GM19468 (cell line): ENCODE data around the gene CSNK1G1.
"Not testable (repeated sequence)": the region's sequence is repeated elsewhere in the genome, so short reads cannot be mapped to it uniquely, and the experiment has no call there.

Experiments
- ATAC-seq: cut with Tn5 transposase; IDR thresholded peaks from one replicate; pipeline ENCODE4 v1.9.1; 2021; ENCODE audit warnings: mild to moderate bottlenecking, moderate library complexity, moderate number of reproducible peaks; ENCODE audit not compliant: unreplicated experiment; ENCODE audit errors: extremely low read depth

Gene CSNK1G1

DNA sequence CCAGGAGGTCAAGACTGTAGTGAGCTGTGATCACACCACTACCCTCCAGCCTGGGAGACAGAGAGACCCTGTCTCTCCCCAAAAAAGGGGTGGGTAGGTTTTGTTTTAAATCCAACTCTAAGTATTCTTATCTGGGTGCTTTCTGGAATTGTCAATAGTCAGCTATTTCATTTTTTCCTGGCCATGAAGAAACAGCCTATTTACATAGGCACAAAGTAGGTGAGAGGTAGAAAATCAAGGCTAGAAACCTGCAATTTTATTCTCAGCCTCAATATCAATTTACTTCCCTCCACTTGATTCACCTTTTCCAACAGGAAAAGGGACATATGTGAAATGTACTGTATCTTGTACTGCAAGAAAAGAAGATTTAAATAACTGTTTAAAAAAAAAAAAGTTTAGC is 45.9 kb downstream of the CSNK1G1 start:
- ATAC-seq: no peak

DNA sequence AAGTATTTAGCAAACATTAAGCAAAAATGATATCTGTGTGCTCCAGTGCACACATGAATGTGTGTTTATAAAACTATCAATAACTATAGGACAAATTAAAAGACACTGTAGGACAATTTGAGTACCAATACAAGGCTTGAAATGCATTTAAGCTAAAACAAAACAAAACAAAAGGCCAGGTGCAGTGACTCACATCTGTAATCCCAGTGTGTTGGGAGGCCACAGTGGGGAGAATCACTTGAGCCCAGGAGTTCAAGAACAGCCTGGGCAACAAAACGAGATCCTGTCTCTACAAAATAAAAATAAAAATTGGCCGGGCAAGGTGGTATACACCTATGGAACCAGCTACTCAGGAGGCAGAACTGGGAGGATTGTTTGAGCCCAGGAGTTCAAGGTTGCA is 50.7 kb downstream of the CSNK1G1 start:
- ATAC-seq: no peak

DNA sequence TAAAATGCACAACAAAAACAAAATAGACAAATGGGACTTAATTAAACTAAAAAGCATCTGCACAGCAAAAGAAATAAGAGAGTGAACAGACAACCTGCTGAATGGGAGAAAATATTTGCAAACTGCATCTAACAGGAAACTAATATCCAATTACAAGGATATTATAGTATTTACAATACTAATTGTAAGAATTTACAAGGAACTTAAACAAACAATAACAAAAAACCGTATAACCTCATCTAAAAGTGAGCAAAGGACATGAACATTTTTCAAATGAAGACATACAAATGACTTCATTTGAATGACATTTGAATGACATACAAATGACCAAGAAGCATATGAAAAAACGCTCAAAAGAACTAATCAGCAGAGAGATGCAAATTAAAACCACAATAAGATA is 66.4 kb downstream of the CSNK1G1 start:
- no peak for ATAC-seq

DNA sequence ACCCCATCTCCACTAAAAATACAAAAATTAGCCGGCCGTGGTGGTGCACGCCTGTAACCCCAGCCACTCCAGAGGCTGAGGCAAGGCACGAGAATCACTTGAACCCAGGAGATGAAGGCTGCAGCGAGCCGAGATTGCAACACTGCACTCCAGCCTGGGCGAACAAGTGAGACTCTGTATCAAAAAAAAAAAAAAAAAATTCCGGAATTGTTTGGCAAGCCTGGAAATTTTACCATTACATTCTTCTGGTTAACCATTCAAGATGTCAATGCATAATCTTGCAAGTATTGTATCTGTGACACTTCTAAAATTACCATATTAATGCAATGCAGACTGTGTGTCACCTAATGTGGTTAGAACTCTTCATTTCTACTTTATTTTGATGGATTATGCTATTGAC is 67.0 kb downstream of the CSNK1G1 start:
- ATAC-seq: no peak

DNA sequence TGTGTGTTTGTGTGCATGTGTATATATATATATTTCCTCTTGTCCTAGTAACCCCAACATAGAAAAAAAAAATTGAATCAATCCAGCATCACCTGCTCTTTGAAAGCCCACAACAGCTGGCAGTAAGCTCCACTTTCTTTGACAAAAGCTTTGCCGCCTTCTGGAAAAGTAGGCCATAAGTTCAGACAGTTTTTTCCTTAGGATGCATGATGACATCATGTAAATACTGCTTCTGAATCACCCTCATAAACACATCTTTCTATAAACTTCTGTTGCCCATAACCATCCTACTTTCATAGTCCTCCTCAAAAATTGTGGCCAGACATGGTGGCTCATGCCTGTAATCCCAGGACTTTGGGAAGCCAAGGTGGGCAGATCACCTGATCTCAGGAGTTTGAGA is 67.4 kb downstream of the CSNK1G1 start:
- no peak for ATAC-seq

DNA sequence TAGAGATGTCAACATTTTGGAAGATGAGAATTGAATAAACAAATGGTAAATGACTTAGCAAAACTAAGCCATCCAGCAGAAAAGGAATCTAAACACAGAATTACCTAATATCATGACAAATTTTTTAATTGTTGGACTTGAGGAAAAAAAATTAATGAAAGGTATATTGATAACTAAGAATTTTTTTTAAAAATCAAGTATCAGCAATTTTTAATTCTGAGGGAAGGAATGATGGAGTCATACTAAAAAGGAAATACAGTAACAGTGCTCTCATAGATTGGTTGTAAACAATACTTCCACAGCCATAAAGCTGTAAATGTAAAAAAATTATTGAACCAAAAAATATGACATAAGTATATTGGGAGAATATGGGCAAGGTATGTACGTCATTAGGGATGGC is 68.0 kb downstream of the CSNK1G1 start:
- ATAC-seq: no peak

DNA sequence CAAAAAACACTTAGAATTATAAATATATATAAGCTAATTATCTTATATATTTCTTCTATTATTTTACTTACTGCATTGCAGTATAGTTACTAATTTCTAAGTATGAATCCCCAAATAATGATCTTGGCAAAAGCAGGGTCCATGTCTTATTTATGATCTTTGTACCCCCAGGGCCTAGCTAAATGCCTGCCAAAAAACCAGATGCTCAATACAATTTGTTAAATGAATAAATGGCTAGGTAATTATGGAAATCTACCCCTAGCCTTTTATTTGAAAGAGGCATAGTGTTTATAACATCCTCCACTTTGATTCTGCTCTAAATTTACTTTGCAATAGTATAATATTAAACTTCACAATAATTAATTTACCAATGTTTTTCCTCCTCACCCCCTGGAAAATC is 69.5 kb downstream of the CSNK1G1 start:
- no peak for ATAC-seq

DNA sequence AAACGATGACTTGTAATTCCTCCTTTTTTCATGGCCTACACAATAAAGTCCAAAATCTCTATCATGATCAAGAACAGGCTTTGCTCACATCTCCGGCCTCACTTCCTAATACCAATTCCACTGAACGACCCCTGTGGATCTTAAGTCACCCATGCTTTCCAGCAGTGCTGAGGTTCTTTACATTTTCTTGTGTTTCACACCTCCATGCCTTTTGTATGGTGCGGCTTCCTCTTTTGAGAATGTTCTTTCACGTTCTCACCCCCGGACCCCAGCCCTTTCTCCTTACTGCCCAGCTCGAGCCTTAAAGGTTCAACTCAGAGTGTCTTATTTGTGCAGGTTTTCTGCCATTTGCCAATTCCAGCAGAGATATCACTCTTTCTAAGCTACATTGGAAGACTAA is 70.1 kb downstream of the CSNK1G1 start:
- ATAC-seq: no peak

DNA sequence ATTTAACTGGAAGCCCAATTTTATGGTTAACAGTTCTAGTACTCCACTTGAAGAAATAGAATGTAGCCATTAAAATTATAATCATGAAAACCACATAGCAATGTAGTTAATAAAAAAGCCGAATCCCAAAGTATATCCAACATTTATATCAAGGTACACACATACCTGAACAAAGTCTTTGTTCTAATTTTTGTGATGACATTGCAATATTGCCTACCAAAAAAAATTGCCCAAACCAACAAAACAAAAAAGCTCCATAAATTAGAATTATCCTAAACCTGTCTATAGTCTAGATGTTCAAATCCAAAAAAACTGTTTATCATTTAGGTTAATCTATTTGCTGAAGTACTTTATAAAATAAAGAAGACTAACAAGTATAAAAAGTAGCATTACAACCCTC is 70.8 kb downstream of the CSNK1G1 start:
- no peak for ATAC-seq

DNA sequence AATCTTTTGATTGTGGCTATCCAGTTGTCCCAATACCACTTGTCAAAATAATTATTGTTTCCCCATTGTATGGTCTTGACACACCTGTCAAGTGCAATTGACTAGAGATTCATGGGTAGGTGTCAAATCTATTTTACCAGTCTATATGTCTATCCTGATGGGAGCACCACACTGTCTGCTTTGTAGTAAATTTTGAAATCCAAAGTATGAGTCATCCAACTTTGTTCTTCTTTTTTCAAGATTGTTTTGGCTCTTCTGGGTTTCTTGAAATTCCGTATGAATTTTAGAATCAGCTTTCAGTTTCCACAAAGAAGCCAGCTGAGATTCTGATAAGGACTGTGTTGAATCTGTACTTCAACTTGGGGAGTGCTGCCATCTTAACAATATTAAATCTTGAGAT is 71.9 kb downstream of the CSNK1G1 start:
- ATAC-seq: no peak

DNA sequence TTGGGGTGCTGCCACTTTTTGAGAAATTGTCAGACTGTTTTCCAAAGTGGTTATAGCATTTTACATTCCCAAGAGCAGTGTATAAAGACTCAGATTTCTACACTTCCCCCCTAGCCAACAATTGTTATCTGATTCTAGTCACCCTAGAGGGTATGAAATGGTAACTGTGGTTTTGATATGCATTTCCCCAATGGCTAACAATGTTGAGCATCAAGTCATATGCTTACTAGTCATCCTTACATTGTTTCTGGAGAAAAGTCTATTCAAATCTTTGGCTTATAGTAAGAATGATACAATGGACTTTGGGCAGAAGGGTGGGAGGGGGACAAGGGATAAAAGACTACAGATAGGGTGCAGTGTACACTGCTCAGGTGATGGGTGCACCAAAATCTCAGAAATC is 73.3 kb downstream of the CSNK1G1 start:
- ATAC-seq: no peak

DNA sequence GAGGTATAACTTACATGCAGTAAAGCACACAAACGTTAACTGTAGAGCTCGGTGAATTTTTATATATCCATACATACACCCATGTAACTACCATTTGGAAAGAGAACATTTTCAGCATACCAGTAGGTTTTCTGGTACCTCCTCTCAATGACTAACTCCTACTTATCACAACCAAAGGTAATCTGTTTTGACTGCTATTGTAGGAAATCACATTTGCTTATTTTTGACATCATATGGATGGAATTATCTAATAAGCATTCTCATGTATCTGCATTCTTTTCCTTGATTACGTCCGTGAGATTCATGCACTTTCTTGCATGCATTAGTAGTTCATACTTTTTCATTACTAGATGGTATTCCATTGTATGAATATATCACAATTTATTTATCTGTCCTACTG is 76.8 kb downstream of the CSNK1G1 start:
- no peak for ATAC-seq

DNA sequence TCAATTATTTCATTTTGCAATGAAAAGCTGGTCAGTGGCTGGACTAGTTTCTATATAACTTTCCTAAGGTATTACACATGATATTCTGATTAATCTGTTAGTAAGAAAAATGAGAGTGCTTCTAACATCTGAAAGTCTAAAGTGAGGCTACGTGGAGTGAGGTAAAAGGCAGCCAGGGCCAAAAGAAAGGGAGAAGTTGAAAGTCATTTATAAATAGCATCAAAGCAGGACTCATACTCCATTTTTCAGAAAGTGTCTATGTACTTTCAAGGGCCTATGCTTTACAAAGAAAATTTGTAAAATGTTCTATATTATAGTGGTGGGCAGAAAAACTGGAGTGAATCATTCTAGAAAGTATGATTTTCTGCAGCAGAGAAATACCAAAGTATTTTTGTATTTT is 80.0 kb downstream of the CSNK1G1 start:
- ATAC-seq: no peak

DNA sequence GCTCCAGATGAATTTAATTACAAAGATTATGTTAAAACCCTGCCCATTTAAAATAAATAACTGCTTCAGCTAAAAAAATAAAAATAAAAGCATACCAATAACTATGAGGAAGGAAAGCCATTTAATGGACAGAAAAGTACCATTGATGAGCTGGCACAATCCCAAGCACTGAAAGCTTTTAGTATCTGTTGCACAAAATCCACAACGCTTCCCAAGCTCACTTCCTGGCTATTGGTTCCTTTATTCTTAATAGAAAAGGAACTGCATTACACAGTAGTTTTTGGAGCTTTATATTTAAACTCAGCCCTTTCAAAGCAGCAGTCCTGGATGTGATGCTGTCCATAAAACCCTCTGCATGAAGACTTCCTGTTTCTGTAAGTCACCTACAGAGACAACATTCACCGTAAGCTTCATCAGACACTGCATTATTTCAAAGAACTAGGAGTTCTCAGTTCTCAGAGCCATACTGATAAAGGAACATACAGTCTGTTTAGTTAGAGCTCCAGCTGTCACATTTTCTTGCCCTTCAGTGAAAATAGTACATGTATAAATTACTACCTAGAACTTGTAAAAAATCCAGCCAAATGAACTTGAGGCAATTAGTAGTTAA is 81.5 kb downstream of the CSNK1G1 start:
- no peak for ATAC-seq

DNA sequence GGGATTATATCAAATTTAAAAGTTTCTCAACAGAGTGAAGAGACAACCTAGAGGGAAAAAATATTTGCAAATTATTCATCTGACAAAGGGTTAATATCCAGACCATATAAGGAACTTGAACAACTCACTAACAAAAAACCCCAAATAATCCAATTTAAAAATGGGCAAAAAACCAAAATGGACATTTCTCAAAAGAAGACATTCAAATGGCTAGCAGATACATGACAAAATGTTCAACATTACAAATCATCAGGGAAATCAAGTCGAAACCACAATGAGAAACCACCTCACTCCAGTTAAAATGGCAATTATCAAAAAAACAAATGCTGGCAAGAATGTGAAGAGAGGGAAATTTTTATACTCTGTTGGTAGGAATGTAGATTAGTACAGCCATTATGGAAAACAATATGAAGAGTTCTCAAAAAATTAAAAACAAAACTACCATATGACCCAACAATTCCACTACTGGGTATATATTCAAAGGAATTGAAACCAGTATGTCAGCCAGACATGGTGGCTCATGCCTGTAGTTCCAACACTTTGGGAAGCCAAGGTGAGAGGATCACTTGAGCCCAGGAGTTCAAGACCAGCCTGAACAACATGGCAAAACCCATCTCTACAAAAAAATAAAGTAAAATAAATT is 88.5 kb downstream of the CSNK1G1 start:
- ATAC-seq: no peak

DNA sequence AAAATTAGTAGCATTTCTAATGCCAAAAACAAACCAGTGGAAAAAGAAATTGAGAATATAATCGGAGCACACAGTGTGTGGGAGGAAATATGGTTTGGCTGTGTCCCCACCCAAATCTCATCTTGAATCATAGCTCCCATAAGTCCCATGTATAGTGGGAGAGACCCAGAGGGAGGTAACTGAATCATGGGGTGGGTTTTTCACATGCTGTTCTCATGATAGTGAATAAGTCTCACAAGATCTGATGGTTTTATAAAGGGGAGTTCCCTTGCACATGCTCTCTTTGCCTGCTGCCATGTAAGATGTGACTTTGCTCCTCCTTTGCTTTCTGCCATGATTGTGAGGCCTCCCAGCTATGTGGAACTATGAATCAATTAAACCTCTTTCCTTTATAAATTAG is 90.8 kb downstream of the CSNK1G1 start:
- ATAC-seq: not testable (repeated sequence)

DNA sequence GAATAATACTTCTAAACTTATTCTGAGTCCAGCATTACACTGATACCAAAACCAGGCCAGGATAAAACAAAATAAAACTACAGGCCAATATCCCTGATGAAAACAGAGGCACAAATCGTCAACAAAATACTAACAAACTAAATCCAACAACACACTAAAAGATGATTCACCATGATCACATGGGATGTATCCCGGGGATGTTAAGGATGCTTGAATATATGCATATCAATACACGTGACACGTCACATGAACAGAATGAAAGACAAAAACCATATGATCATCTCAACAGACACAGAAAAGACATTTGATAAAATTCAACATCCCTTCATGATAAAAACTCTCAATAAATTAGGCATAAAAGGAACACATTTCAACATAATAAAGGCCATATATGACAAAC is 91.5 kb downstream of the CSNK1G1 start:
- no peak for ATAC-seq

DNA sequence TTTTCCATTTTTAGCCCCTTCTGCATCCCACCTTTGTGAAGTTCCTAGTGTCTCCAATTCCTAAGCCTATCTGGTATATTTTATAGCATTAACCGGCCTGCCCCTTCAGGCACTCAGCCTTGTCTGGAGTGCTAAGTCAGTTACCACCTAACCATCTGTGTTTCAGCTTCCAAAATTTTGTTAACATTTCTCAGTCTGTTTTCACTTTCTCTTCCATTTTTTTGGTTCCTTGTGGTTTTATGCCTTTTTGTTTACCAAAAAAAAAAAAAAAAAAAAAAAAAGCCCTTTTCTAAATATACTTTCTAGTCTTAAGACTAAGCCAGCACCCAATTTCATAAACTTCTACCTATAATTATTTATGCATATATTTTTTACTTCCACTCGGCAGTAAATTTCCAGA is 92.4 kb downstream of the CSNK1G1 start:
- no peak for ATAC-seq

DNA sequence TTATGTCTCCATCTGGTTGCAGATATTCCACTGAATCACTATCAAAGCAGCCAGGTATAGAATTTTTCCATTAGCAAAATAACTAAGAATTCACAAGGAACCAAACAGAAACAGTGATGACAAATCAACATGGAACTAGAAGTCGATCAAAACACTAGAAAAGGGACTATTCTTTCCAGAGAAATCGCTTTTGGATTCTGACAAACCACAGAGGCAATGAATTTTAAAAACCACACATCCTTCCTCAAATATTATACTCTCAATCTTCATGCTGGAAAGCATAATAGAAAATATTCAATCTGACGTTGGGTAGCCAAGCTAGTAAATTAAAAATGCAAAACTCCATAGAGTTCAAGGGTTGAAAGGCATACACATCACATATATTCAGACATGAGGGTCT is 99.9 kb downstream of the CSNK1G1 start:
- no peak for ATAC-seq

DNA sequence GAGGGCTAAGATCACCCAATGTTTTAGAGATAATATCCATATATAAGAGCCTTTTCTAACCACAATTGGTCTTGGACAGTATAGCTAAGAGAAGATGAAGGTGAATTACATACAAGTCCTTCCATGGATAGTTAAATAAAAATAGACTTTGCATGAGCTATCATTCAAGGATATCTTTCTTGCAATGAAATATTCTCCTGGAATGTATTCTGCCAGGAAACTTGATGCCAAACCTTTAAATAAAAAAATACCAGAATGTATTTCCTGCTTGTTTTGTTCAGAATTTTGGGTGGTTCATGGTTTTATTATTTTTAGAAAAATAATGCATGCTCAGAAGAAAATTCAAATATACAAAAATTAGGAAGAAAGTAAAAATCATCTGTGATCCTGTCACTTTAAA is 104.3 kb downstream of the CSNK1G1 start:
- no peak for ATAC-seq

DNA sequence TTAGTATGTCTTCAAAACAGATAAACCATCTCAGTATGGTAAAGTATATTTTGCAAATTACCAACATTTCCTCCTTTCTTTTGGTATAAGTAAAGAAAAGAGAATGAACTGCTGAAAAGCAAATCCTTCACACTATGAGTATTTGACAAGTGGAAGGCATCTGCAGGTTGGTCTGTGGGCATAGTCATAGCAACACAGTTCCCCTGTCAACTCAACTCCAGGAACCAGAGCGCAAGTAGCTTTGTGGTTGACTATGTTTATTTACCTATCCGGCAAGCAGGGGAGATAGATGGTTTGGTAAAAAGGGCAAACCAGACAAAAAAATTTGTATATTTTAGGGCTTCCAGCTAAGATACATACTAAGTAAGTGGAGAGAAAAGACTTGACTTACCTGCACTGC is 104.9 kb downstream of the CSNK1G1 start:
- no peak for ATAC-seq

DNA sequence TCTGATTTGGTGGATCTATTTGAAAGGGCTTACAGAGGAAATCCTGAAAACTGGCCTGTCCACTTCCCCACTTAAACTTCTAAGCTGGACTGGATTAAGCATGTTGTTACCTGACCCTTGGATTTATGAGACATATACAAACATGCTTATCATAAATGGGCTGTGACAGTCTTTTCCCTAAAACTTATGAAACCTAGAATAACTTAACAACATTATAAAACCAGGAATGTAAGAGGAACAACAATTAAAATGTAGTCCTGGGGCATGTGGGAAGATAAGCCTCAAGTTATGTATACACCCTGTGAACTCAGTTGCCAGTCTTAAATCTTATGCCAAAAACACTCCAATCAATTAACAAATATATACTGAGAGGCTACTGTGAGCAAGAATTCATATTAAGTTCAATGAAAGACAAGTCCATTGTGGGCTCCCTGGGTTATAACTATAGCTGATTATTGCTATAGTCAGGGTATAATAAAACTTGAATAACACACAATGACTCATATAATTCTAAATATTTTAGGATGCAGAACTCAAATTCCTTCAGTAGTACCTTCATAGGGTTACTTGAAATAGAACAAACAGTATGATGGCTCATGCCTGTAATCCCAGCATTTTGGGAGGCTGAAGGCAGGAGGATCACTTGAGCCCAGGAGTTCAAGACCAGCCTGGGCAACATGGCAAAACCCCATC is 105.9 kb downstream of the CSNK1G1 start:
- ATAC-seq: no peak
